GM18511 (cell line): ENCODE results near the gene KCNMA1.

ENCODE experiments used
- ATAC-seq: cut with Tn5 transposase; IDR thresholded peaks from one replicate; pipeline ENCODE4 v1.9.1; 2021; ENCODE audit warnings: mild to moderate bottlenecking, moderate library complexity; ENCODE audit not compliant: unreplicated experiment

The KCNMA1 gene

GRCh38 chr10:77637532-77638320 is at the start of gene KCNMA1:
TSS of gene KCNMA1 (minus strand) at chr10:77637808.
- no peak for ATAC-seq

DNA sequence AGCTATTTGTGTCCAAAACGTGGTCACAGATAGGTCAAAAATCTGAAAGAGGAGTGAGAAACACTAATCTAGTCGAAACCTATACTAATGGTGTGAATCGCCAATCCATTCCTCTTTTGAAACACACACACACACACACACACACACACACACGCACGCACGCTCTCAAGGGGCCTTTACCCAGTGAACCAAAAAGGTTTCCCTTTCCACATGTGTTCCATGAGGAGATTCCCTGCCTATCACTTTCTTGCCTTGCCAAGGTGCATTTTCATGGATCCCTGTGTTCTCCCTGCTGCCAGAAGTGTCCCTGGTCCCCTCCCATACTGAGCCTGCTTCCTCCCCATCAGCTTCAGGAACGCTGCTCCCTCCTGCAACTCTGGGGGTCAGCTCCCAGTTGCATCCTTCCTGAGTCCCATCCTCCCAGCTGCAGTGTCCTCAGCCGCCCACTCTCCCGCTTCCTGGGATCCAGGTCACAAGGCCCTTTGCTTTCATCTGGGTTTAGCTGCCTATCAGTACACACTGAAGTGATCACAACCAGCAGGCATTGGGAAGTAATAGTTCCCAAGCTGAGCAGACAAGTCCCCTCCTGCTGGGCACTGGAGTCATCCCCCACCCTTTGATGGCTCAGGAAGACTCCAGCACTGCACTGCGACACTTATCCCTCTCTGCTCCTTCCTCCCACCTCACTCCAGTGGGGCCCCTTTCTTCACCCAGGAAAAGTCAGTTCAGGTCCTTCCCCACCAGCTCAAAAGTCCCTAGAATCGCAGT is 49.2 kb upstream of the KCNMA1 start:
- no peak for ATAC-seq

DNA sequence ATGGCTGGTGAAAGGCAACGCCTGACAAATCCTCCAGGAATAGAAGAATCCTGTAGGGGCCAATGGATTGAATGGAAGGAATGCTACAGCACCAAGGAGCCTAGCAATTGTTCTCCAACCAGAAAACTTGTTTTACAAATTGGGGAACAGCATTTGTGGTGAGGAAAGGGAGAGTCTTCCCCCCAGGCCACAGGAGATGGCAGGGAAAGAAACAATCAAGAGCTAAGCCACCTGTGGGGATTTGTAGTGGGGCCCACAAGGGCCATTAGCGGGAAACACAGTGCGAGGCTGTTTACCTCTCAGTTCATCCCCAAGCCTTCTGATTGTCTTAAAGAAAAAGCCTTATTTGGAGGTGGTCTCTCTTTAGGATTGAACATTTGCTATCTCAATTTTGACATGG is 48.5 kb upstream of the KCNMA1 start:
- no peak for ATAC-seq

GRCh38 chr10:77685432-77685831 is 47.8 kb upstream of the KCNMA1 start:
- ATAC-seq = no peak

- peak; percentile 34 for ATAC-seq
Observed at GRCh38 chr10:77683088-77683432, 45.5 kb upstream of the KCNMA1 start.

DNA sequence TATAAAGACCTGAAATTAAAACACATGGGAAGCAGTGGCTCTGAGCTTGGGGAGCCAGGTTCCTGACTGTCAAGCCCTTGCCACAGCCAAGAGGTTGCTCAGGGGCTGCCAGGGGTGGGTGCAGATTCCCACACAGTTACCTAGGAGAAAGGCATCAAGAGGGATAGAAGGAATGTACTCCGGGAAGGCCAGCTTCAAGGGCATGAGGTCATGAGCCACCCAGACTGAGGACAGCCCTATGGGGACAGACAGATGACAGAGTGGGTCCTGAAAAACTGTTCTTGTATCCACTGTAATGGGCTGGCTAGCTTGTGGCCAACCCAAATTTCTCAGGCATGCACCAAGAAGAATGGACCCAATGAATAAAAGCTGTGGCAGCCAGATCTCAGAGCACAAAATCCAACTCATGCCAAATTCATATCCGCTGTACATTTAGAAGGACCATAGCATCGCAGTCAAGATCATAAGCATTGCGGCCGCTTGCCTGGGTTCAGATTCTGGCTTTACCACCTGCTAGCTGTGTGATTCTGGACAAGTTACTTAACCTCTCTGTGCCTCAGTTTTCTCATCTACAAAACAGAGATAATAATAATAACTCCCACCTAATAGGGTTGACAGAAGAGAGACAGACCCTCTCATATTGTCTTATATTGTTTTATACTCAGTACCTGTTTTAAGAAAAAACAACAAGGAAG is 44.9 kb upstream of the KCNMA1 start:
- peak; percentile 13 for ATAC-seq

DNA sequence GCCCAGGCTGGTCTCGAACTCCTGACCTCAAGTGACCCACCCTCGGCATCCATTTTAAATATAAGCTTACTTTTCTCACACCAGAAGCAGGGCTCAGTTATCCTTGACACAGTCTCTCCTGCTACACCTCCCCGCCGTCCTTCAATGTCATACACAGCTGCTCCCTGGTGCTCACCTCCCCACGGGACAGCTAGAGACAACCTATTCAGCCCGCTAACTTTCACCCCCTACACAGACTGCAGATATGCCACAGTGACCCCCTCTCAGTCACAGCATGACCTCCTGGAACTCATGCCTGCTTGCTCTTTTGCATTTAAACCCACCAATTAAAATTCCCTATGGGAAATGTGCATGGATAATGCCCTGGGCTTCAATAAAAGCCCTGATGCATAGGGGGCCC is 44.2 kb upstream of the KCNMA1 start:
- ATAC-seq = no peak

DNA sequence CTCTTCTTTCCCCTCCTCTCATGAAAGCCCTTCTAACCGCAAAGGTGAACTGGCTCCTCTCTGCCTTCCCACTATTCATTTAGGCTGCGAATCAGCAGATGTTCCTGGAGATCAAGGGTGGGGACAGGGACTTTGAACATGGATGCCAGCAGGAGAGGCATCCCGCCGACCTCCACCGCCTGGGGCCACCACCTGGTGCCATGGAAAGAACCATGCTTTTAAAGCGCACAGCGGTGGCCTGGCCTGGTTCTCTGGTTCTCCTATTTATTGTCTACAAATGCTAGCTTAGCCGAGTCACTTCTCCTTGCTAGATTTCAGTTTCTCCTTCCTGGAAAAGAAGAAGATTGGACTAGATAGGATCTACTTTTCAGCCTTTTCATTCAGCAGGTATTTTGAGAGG is 43.2 kb upstream of the KCNMA1 start:
- ATAC-seq = no peak

DNA sequence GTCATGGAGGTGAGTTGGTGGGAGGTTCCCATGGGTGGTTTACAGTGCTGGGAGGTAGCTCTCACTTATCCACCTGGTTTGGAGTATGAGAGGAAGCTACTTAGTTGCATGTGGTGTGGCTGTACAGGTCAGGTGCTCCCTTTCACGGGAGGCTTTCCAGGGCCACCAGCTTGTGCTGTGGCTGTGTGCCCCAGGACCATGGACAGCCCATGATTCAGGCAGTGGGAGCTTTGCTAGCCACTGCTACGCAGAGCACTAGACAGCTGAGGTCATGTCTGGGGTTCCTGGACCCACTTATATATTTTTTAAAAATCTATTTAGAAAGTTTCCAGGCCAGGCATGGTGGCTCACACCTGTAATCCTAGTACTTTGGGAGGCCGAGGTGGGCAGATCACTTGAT is 42.5 kb upstream of the KCNMA1 start:
- ATAC-seq = no peak

DNA sequence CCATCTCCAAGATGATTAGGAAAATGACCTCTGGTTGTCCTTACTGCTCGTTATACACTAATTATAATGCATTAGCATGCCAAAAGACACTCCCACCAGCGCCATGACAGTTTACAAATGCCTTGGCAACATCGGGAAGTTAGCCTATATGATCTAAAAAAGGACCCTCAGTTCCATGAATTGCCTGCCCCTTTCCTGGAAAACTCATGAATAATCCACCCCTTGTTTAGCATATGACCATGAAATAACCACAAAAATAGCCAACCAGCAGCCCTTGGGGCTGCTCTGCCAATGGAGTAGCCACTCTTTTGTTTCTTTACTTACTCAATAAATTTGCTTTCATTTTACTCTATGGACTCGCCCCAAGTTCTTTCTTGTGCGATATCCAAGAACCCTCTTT is 41.6 kb upstream of the KCNMA1 start:
- no peak for ATAC-seq

DNA sequence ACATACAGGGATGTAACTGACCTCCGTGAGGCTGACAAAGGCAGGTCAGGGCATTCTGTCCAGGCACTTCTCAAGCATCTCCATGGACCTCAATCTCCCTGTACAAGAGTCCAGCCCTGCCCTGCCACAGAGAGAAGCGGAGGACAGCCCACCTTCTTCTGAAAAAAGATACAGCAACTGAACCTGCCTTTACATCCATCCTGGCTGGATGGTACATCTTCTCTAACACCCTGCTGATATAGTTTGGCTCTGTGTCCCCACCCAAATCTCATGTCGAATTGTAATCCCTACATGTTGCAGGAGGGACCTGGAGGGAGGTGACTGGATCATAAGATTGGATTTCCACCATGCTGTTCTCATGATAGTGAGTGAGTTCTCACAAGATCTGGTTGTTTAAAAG is 40.5 kb upstream of the KCNMA1 start:
- no peak for ATAC-seq

- no peak for ATAC-seq
Observed at GRCh38 chr10:77675347-77675746, 37.7 kb upstream of the KCNMA1 start.

DNA sequence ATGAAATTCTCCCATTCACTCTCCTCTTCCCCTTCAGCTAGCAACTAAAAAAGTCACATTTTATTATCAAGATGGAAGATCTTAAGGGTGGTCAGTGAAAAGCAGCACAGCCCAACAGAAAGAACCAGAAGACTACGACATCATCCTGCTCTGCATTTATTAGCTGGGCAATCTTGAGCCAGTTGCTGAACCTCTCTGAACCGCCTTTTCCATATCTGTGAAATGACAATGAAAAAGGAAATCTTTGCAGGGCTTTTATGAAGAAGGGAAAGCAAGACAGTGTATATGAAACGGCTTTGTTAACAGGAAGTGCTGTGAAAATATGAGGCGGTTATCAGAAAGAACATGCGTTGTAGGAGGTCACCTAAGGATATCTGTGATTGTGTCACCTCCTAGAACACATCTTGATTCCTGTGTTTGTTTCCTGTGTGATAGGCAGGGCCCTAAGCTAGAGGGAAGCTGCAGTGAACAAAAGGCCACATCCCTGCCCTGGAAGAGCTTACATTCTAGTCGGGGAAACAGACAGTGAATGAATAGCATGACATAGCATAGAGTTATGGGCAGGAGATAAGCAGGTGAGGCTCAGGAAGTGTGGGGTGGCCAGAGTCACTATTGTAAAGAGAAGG is 36.0 kb upstream of the KCNMA1 start:
- no peak for ATAC-seq

DNA sequence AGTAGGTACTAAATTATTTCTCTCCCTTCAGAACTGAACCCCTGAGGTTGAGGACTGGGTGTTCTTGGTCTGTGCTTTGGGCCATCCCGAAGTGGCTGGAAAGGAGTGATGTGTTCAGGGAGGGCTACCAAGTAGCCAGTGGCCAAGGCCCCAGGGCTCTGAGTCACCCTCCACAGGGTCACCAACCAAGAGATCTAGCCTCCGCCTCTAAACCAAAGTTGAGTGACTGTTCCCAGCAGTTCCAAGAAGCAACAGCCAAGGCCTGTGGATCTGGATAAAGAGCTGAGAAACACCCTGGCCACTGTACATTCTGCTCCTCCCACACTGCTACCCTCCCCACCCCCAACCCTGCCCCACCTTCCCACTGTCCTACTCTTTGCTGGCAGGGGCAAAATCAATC is 35.5 kb upstream of the KCNMA1 start:
- ATAC-seq = no peak

DNA sequence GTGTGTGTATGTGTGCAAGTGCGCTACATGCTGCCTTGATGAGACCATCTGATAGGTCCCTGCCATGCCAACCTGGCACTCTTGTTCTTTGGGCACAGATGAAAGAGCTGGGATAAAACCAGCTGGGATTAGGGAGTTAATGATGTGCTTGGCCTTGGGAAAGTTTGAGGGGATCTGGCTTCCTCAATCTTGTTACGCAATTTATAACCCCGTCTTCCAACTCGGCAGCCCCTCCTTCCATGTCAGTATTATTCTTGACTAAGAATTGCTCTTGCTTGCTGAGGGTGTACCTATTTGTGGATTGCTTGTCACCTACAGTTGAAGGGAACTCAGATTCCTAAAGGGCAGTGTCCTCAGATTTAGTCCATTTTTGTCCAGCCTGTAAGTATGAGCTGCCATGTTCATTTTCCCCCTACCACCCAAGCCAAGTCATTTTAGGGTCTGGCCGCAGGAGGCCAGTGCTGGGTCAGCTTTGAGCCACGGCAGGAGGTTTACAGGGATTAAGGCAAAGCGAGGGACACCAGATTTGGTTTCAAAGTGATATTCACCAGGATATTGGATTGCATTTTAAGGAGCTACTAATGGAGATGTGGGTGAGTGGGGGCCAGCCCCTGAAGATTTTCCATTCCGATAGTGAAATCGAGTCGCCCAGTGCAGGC is 34.1 kb upstream of the KCNMA1 start:
- ATAC-seq = no peak

- ATAC-seq = no peak
Observed at GRCh38 chr10:77670817-77671443, 33.3 kb upstream of the KCNMA1 start.

GRCh38 chr10:77669892-77670291 is 32.3 kb upstream of the KCNMA1 start:
- no peak for ATAC-seq

- ATAC-seq = peak; percentile 86
Observed at GRCh38 chr10:77667426-77668324, 30.1 kb upstream of the KCNMA1 start.

DNA sequence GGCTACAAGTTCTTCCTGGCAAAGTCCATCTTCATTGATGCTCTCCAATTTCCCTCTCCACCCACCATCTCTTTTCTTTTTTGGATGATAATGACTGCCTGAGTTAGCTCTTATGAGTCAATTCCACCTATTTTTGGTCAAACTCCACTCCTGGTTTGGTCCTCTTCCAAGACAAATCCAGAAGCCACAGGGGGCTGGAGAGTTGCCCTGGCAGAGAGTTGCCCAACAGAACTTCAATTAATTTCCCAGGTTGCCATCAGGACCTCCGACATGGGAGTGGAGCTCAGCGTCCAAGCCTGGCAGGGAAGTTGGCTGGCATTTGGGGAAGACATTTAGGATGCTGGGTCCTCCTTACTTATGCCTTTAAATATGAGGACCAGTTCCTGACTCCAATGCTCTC is 29.2 kb upstream of the KCNMA1 start:
- no peak for ATAC-seq
